Adrenal gland (tissue), 5 donors: ENCODE measurements around the gene MED23.

ENCODE experiments used
- CTCF ChIP-seq, 6 experiments: fragments of 450-650 bp in 4 of 6; fragments of 200-600 bp in 2 of 6; sonication (generic) in 1 of 6; IDR thresholded peaks; 1 replicate in 5 of 6; 2 replicates in 1 of 6; pipeline versions ENCODE4 v1.5.1 to v1.8.0; 2016 to 2021; ENCODE audit warnings: antibody characterized with exemption in 6 of 6, mild to moderate bottlenecking in 2 of 6, moderate library complexity in 1 of 6
- POLR2A ChIP-seq, 2 donors: fragments of 450-650 bp; IDR thresholded peaks; one replicate each; pipeline ENCODE4 v1.6.1; 2017; ENCODE audit warnings: antibody characterized with exemption in 2 of 2, mild to moderate bottlenecking in 2 of 2, moderate library complexity in 1 of 2
- donor health status: DM: no; HTN: no; CAD: no.

- TF ChIP-seq CTCF (IDR thresholded peaks at IDR 0.05) (peak; percentile 23 to 53 (median 33)), POLR2A (IDR thresholded peaks at IDR 0.05) (no peak)
These were observed 30.6 kb downstream of the MED23 start for GRCh38 chr6:131597446-131597845.
